GM12872 (cell line): Measurements from ENCODE around the gene FUZ.

Experiments
- CTCF ChIP-seq: IDR thresholded peaks from 3 replicates; pipeline ENCODE4 v1.5.1; 2011; ENCODE audit warnings: low read depth, mild to moderate bottlenecking, low read length, moderate library complexity; ENCODE audit not compliant: insufficient read depth

FUZ gene

GRCh38 chr19:49836176-49837008 is 23.3 kb upstream of the FUZ start:
- no peak for TF ChIP-seq CTCF

GRCh38 chr19:49835562-49835961 is 22.5 kb upstream of the FUZ start:
- TF ChIP-seq CTCF, result no peak

- TF ChIP-seq CTCF, result no peak
Observed at GRCh38 chr19:49833599-49833998, 20.5 kb upstream of the FUZ start.

- no peak for TF ChIP-seq CTCF
Observed at GRCh38 chr19:49832556-49832955, 19.5 kb upstream of the FUZ start.

GRCh38 chr19:49831592-49831991 is 18.5 kb upstream of the FUZ start:
- TF ChIP-seq CTCF, result no peak

- TF ChIP-seq CTCF, result no peak
Observed at GRCh38 chr19:49830766-49831165, 17.7 kb upstream of the FUZ start.

- TF ChIP-seq CTCF, result no peak
Observed at GRCh38 chr19:49829721-49830120, 16.6 kb upstream of the FUZ start.
